Medulla oblongata (tissue), 1 donor: Measurements from ENCODE around the gene DECR2.
"Not testable (repeated sequence)": the region's sequence is repeated elsewhere in the genome, so short reads cannot be mapped to it uniquely, and the experiment has no call there.

Source experiments
- DNase-seq: peaks from one replicate; pipeline ENCODE4 v3.0.0-alpha.2; 2015; ENCODE audit errors: extremely low spot score

Gene DECR2

GRCh38 chr16:401468-402348 lies at the start of gene DECR2:
DECR2 (plus strand) TSS chr16:401885; CDS start chr16:401964, 79 bp downstream.
- peak; percentile 93 for DNase-seq

- peak; percentile 90 for DNase-seq
Measured at GRCh38 chr16:352547-353403, 48.9 kb upstream of the DECR2 start, which contains the start of gene AXIN1. AXIN1 (minus strand) TSS chr16:352723; CDS start chr16:347025, 5,698 bp downstream.

DNA sequence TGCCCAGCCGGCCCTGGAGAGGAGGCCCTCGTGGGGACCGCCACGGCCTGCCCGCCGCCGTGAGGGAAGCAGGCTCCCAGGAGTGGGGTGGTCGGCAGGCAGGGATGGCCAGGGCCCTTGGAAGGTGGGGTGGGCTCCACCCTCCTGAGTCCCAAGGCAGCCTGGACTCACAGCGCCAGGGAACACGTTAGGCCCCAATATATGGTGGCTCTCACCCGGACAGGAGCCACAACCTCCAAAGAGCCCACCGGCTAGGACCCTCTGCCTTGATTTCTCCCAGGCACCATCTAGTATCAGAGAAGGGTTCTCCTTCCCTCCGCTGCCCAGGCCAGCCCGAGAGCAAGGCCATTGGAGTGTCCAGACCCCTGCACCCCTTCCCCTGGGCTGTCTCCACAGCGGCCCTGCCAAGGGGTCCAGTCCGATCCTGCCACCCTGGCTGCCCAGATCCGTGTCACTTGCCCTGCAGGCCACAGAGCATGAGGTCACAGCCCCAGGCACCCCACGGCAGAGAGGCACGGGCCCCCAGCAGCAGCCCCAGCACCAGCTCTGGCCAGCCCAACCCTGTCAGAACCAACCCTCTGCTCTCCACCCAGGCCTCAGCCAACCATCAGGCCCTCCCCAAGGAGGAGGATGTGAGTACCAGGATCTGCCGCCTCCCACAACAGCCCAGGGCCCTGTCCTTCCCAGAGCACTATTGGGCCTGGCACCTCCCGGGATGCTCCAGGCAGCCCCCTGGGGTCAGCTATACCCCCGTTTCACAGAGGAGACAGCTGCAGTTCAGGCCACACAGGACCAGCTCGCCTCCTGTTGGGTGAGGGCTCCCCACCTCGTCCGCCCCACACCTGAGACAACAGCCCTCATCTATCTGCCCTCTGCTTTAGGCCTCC lies 48.0 kb upstream of the DECR2 start:
- no peak for DNase-seq

- DNase-seq = no peak
Measured at GRCh38 chr16:354291-354881, 47.3 kb upstream of the DECR2 start.

GRCh38 chr16:354971-355461 lies 46.7 kb upstream of the DECR2 start:
- no peak for DNase-seq

DNA sequence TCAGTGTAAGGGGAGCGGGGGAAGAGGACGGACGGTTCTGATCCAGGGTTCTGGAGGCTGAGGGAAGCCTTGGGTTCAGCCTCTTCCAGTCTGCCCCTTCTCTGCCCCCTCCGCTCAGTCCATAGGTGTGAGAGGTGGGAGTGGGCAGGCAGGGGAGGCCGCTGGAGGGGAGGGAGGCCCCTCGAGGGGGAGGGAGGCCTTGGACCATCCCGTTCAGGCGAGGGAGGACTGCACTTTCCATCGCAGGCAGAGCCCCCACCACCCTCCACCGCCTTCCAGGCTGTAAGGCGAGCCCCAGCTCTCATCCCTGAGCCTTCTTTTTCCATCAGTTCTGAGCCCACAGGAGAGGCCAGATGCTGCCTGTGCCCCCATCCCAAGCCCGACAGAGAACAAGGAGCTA lies 44.9 kb upstream of the DECR2 start:
- no peak for DNase-seq

GRCh38 chr16:359067-359763 lies 42.5 kb upstream of the DECR2 start:
- DNase-seq = no peak

GRCh38 chr16:359871-360697 lies 41.6 kb upstream of the DECR2 start:
- no peak for DNase-seq

GRCh38 chr16:360698-361336 lies 40.9 kb upstream of the DECR2 start:
- no peak for DNase-seq

- DNase-seq = no peak
Measured at GRCh38 chr16:361341-361871, 40.3 kb upstream of the DECR2 start.

DNA sequence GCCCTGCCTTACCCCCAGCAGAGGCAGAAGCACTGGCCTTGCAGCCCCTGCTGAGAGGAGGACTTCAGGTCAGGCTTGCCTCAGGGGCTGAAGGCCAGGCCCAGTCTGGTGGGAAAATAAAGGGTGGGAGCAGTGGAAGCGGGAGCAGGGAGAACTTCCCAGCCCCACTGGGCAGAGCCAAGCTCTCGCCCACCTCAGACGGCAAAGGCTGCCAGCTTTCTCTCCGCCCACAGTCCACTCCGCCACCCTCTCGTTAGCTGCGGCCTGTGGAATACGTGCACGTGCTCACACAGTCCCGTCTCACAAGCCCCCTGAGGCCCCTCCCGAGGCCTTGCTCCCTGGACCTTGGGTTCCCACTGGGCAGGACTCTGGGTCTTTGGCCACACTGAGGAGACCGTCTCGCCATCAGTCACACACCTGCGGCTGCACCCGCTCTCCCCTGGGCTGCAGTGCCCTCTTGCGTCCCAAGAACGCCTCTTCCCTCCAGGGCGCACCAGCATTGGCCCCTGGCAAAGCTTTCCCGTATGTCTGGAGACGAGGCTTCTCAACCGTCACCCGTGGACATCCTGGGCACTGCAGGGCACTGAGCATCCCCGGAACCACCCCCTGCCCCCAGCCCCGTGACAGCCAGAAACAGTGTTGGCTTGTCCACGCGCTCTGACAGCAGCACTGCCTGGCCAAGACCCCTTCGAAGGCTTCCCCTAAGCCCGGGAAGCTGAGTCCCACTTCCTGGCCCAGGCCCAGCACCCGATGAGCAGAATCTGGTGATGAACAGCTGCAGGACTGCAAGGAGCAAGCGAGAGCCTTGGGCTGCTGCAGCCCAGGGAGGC lies 39.6 kb upstream of the DECR2 start:
- DNase-seq = peak; percentile 73

- DNase-seq = not testable (repeated sequence)
Measured at GRCh38 chr16:362702-362999, 39.0 kb upstream of the DECR2 start.

GRCh38 chr16:363110-363765 lies 38.4 kb upstream of the DECR2 start:
- no peak for DNase-seq

- DNase-seq = no peak
Measured at GRCh38 chr16:363766-364490, 37.8 kb upstream of the DECR2 start.

GRCh38 chr16:364595-365491 lies 36.8 kb upstream of the DECR2 start:
- no peak for DNase-seq

DNA sequence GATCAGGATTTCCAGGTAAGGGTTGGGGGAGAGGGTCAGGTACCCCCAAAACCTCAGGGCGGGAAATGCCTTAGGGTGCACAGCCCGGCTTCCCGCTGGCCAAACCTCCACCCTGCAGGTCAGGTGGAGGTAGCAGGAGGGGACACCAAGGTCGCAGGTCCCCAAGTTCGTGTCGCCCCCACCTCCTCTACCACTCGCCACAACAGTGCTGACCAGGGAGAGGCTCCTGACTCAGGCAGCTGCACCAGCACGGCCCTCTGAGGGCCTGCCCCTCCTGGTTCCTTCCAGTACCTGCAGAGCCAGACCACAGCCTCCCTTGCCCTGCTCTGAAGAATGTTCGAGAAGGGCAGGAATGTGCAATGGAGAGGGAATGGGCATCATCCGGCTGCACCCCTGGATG lies 35.2 kb upstream of the DECR2 start:
- DNase-seq = no peak
